ENCODE results near the gene PROSER3.

DNA sequence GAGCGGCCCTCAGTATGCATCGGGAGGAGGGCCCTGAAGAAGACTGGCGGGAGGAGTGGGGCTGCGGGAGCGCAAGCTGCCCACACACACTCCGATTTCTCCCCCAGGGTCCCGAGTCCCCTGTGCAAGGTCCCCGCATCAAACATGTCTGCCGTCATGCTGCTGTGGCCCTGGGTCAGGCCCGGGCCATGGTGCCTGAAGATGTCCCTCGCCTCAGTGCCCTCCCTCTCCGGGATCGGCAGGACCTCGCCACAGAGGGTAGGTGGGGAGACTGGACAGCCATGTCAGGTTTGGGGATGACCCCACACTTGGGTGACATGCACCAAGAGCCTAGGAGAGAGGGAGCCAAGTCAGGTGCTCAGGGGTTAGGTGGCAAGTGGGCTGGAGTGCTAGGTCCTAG lies 35.5 kb upstream of the PROSER3 start:
- TF ChIP-seq, protein P1, sequence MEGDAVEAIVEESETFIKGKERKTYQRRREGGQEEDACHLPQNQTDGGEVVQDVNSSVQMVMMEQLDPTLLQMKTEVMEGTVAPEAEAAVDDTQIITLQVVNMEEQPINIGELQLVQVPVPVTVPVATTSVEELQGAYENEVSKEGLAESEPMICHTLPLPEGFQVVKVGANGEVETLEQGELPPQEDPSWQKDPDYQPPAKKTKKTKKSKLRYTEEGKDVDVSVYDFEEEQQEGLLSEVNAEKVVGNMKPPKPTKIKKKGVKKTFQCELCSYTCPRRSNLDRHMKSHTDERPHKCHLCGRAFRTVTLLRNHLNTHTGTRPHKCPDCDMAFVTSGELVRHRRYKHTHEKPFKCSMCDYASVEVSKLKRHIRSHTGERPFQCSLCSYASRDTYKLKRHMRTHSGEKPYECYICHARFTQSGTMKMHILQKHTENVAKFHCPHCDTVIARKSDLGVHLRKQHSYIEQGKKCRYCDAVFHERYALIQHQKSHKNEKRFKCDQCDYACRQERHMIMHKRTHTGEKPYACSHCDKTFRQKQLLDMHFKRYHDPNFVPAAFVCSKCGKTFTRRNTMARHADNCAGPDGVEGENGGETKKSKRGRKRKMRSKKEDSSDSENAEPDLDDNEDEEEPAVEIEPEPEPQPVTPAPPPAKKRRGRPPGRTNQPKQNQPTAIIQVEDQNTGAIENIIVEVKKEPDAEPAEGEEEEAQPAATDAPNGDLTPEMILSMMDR (IDR thresholded peaks at IDR 0.05; ENCODE audit: extremely low read depth in 1 of 2, insufficient read depth in 1 of 2, low read depth in 1 of 2, low read length in 2 of 2) = no peak
- TF ChIP-seq EZH2 (IDR thresholded peaks at IDR 0.05; ENCODE audit: borderline replicate concordance, low read depth, low read length, severe bottlenecking) (no peak), POLR2A (IDR thresholded peaks at IDR 0.05; ENCODE audit: low read depth, low read length) (no peak)
